H9 (cell line): Measurements from ENCODE around the gene GLOD4. TPM values are rescaled to one million over a fixed set of nuclear protein-coding genes. Genes with fewer than 3 reads are reported as not detected.

Experiments used
- DNase-seq: peaks from one replicate; pipeline ENCODE4 v3.0.0-alpha.2; 2017
- H2AFZ ChIP-seq: one replicate; pipeline ENCODE4 v1.6.1; 2013; ENCODE audit warnings: mild to moderate bottlenecking, low read length, control low read depth, moderate library complexity
- H2AK5ac ChIP-seq: 2 replicates; pipeline ENCODE4 v1.6.1; 2013; ENCODE audit warnings: low read length, control low read depth, mixed read lengths; ENCODE audit not compliant: insufficient read length
- H2BK120ac ChIP-seq: one replicate; pipeline ENCODE4 v1.6.1; 2013; ENCODE audit warnings: low read depth, mild to moderate bottlenecking, low read length, control low read depth, inconsistent platforms; ENCODE audit not compliant: poor library complexity, severe bottlenecking
- H2BK12ac ChIP-seq: 2 replicates; pipeline ENCODE4 v1.6.1; 2013; ENCODE audit warnings: low read length, control low read depth, mixed read lengths, low read depth; ENCODE audit not compliant: insufficient read length
- H2BK15ac ChIP-seq: 2 replicates; pipeline ENCODE4 v1.6.1; 2013; ENCODE audit warnings: low read depth, low read length, control low read depth
- H2BK20ac ChIP-seq: one replicate; pipeline ENCODE4 v1.6.1; 2013; ENCODE audit warnings: low read depth, mild to moderate bottlenecking, low read length, control low read depth, inconsistent platforms; ENCODE audit not compliant: poor library complexity, severe bottlenecking
- H2BK5ac ChIP-seq: 2 replicates; pipeline ENCODE4 v1.6.1; 2013; ENCODE audit warnings: low read length, control low read depth, mixed read lengths; ENCODE audit not compliant: insufficient read length
- H3K14ac ChIP-seq: 2 replicates; pipeline ENCODE4 v1.6.1; 2013; ENCODE audit warnings: low read length, control low read depth; ENCODE audit not compliant: insufficient read depth
- H3K18ac ChIP-seq: 2 replicates; pipeline ENCODE4 v1.6.1; 2013; ENCODE audit warnings: low read depth, mild to moderate bottlenecking, mixed read lengths, low read length, control low read depth; ENCODE audit not compliant: insufficient read length
- H3K23ac ChIP-seq: 2 replicates; pipeline ENCODE4 v1.6.1; 2013; ENCODE audit warnings: low read length, control low read depth, mixed read lengths, low read depth; ENCODE audit not compliant: insufficient read length
- H3K23me2 ChIP-seq: 2 replicates; pipeline ENCODE4 v1.6.1; 2013; ENCODE audit warnings: low read depth, mild to moderate bottlenecking, mixed read lengths, low read length, control low read depth; ENCODE audit not compliant: insufficient read length, poor library complexity, severe bottlenecking
- H3K27ac ChIP-seq: 2 replicates; pipeline ENCODE4 v1.5.1; 2013; ENCODE audit warnings: low read length, control low read depth, mixed read lengths, low read depth; ENCODE audit not compliant: insufficient read length
- H3K27me3 ChIP-seq: 2 replicates; pipeline ENCODE4 v1.6.1; 2013; ENCODE audit warnings: low read length, control low read depth, inconsistent platforms; ENCODE audit not compliant: insufficient read depth
- H3K4ac ChIP-seq: 2 replicates; pipeline ENCODE4 v1.6.1; 2013; ENCODE audit warnings: low read depth, mild to moderate bottlenecking, control low read depth, inconsistent platforms, low read length, moderate library complexity
- H3K4me1 ChIP-seq: 2 replicates; pipeline ENCODE4 v1.6.1; 2013; ENCODE audit warnings: low read length, control low read depth, inconsistent platforms; ENCODE audit not compliant: insufficient read depth
- H3K4me2 ChIP-seq: 2 replicates; pipeline ENCODE4 v1.6.1; 2013; ENCODE audit warnings: low read length, control low read depth, mixed read lengths; ENCODE audit not compliant: insufficient read length, insufficient read depth
- H3K56ac ChIP-seq: 2 replicates; pipeline ENCODE4 v1.6.1; 2013; ENCODE audit warnings: low read depth, mild to moderate bottlenecking, mixed read lengths, low read length, control low read depth; ENCODE audit not compliant: insufficient read length
- H3K79me1 ChIP-seq: 2 replicates; pipeline ENCODE4 v1.6.1; 2013; ENCODE audit warnings: low read depth, mild to moderate bottlenecking, moderate library complexity, low read length, control low read depth, inconsistent platforms; ENCODE audit not compliant: insufficient read depth, poor library complexity, severe bottlenecking
- H3K79me2 ChIP-seq: 2 replicates; pipeline ENCODE4 v1.6.1; 2013; ENCODE audit warnings: low read length, control low read depth, inconsistent platforms; ENCODE audit not compliant: insufficient read depth
- H3K9ac ChIP-seq: 2 replicates; pipeline ENCODE4 v1.6.1; 2013; ENCODE audit warnings: low read length, control low read depth, mixed read lengths; ENCODE audit not compliant: insufficient read length; ENCODE audit errors: extremely low read depth
- H3K9me3 ChIP-seq: one replicate; pipeline ENCODE4 v1.6.1; 2013; ENCODE audit warnings: low read depth, low read length, inconsistent platforms; ENCODE audit not compliant: control insufficient read depth
- H3T11ph ChIP-seq: one replicate; pipeline ENCODE4 v1.6.1; 2013; ENCODE audit warnings: mild to moderate bottlenecking, low read length, control low read depth, inconsistent platforms
- H4K20me1 ChIP-seq: one replicate; pipeline ENCODE4 v1.6.1; 2013; ENCODE audit not compliant: control insufficient read depth, insufficient read length, insufficient read depth
- H4K5ac ChIP-seq: 2 replicates; pipeline ENCODE4 v1.6.1; 2013; ENCODE audit warnings: low read depth, mild to moderate bottlenecking, mixed read lengths, low read length, control low read depth; ENCODE audit not compliant: insufficient read length
- H4K8ac ChIP-seq: replicated peaks from 2 replicates; pipeline ENCODE4 v1.6.1; 2013; ENCODE audit warnings: low read length, control low read depth, mixed read lengths, low read depth; ENCODE audit not compliant: insufficient read length
- H4K91ac ChIP-seq: 2 replicates; pipeline ENCODE4 v1.6.1; 2013; ENCODE audit warnings: low read depth, mild to moderate bottlenecking, moderate library complexity, mixed read lengths, low read length, control low read depth; ENCODE audit not compliant: insufficient read length
- H3K27ac Mint-ChIP-seq, 3 experiments: 2 replicates in 2 of 3; 3 replicates in 1 of 3; pipeline ENCODE4 v1.8.0; 2020 to 2021; ENCODE audit warnings: mixed read lengths in 3 of 3, mild to moderate bottlenecking in 1 of 3, moderate library complexity in 1 of 3
- H3K27me3 Mint-ChIP-seq: 2 replicates; pipeline ENCODE4 v1.8.0; 2021; ENCODE audit warnings: low read depth, mild to moderate bottlenecking, moderate library complexity, mixed read lengths
- H3K36me3 Mint-ChIP-seq, 3 experiments: 2 replicates in 2 of 3; 3 replicates in 1 of 3; pipeline ENCODE4 v1.8.0; 2020 to 2021; ENCODE audit warnings: low read depth in 3 of 3, mixed read lengths in 3 of 3; ENCODE audit not compliant: insufficient read depth in 1 of 3
- H3K4me1 Mint-ChIP-seq, 2 experiments: 2 replicates each; pipeline ENCODE4 v1.8.0; 2020; ENCODE audit warnings: mixed read lengths in 2 of 2
- H3K4me3 Mint-ChIP-seq, 2 experiments: 2 replicates in 1 of 2; 3 replicates in 1 of 2; pipeline ENCODE4 v1.8.0; 2020 to 2021; ENCODE audit warnings: mild to moderate bottlenecking in 2 of 2, mixed read lengths in 2 of 2, moderate library complexity in 1 of 2
- H3K9me3 Mint-ChIP-seq, 2 experiments: 2 replicates in 1 of 2; 3 replicates in 1 of 2; pipeline ENCODE4 v1.8.0; 2020; ENCODE audit warnings: mild to moderate bottlenecking in 2 of 2, mixed read lengths in 2 of 2, moderate library complexity in 1 of 2
- WGBS: extraction: QIAGEN DNeasy Blood & Tissue Kit; methylation state at CpG from one replicate; pipeline ENCODE4 v1.1.7; 2013; ENCODE audit warnings: missing lambda C conversion rate, low lambda C conversion rate, mixed read lengths; ENCODE audit not compliant: insufficient read length; ENCODE audit errors: extremely low coverage; 5-methylcytosine and 5-hydroxymethylcytosine counted together
- total RNA-seq: library from RNA; stranded (reverse); gene quantifications from 2 replicates; pipeline ENCODE4 v1.2.1, GENCODE V29; 2021
- TF ChIP-seq, protein P1 (sequence below): fragments of 200-600 bp; sonication (generic); conservative IDR thresholded peaks from 3 replicates; pipeline ENCODE4 v1.8.0; 2021; ENCODE audit warnings: antibody characterized with exemption, mild to moderate bottlenecking

GLOD4 gene
- total RNA-seq, 1 experiment from 2014 or later = 106 TPM

DNA sequence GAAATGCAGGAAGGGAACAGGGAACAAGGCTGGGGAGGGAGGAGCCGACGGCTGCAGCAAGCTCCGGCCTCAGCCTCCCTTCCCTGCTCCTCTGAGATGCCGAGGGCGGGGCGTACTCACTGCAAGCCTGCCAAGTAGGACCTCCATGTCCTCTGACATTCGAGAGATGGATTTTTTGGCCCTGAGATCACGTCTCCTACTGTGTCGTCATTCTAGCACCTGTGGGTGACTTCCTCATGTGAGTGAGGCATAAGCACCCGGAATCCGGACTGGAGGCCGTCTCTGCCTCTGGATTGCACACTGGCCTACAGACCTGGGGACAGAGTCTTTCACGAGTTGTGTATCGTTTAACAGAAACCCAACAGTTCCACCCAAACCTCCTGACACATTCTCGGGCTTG lies 14.5 kb upstream of the GLOD4 start:
- H3K27ac Mint-ChIP-seq = peak overlapping the region in 1 of 3 experiments; percentile 49; a peak in 1 of 7 replicates
- no peak overlapping the region for H4K5ac ChIP-seq

More for the DNA sequence above, 14.5 kb upstream of the GLOD4 start:
- no peak overlapping the region for H2BK15ac ChIP-seq
- H3K79me2 ChIP-seq = no peaks in the 10 kb centered on the region
- no peaks in the 10 kb centered on the region for H4K20me1 ChIP-seq
- no peak overlapping the region for H3K56ac ChIP-seq
- no peak overlapping the region for H2AK5ac ChIP-seq
- H3K4me2 ChIP-seq = no peak overlapping the region
- H3K4ac ChIP-seq = no peak overlapping the region
- TF ChIP-seq, protein P1, sequence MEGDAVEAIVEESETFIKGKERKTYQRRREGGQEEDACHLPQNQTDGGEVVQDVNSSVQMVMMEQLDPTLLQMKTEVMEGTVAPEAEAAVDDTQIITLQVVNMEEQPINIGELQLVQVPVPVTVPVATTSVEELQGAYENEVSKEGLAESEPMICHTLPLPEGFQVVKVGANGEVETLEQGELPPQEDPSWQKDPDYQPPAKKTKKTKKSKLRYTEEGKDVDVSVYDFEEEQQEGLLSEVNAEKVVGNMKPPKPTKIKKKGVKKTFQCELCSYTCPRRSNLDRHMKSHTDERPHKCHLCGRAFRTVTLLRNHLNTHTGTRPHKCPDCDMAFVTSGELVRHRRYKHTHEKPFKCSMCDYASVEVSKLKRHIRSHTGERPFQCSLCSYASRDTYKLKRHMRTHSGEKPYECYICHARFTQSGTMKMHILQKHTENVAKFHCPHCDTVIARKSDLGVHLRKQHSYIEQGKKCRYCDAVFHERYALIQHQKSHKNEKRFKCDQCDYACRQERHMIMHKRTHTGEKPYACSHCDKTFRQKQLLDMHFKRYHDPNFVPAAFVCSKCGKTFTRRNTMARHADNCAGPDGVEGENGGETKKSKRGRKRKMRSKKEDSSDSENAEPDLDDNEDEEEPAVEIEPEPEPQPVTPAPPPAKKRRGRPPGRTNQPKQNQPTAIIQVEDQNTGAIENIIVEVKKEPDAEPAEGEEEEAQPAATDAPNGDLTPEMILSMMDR = no peak
- no peak overlapping the region for H3K23ac ChIP-seq
- WGBS = no CpG with 5 or more reads among the region's 15 CpGs
- no peak overlapping the region for H3K9ac ChIP-seq
- no peak overlapping the region for H4K91ac ChIP-seq
- Mint-ChIP-seq H3K4me3 (no peak overlapping the region), H3K4me1 (peaks cover 10 to 15% of the 10 kb centered on the region in 2 experiments), H3K36me3 (peaks cover 11 to 45% (median 38%) of the 10 kb centered on the region in 3 experiments; a peak in 6 of 7 replicates), H3K27me3 (no peaks in the 10 kb centered on the region; the same call in 1 of the 2 replicates), H3K9me3 (no peaks in the 10 kb centered on the region)
- H3K23me2 ChIP-seq = no peaks in the 10 kb centered on the region
- no peak overlapping the region for H2BK12ac ChIP-seq
- H3T11ph ChIP-seq = no peak overlapping the region
- H2BK5ac ChIP-seq = no peak overlapping the region
- no peak overlapping the region for H3K27ac ChIP-seq
- no peak overlapping the region for H2BK20ac ChIP-seq
- H3K27me3 ChIP-seq = no peaks in the 10 kb centered on the region
- DNase-seq = no peak
- no peak overlapping the region for H2AFZ ChIP-seq
- H4K8ac ChIP-seq = no peak overlapping the region
- H3K18ac ChIP-seq = no peak overlapping the region
- no peak overlapping the region for H2BK120ac ChIP-seq
- H3K79me1 ChIP-seq = no peaks in the 10 kb centered on the region
- H3K14ac ChIP-seq = no peak overlapping the region
- H3K9me3 ChIP-seq = no peaks in the 10 kb centered on the region
- H3K4me1 ChIP-seq = no peaks in the 10 kb centered on the region
